Activated naive CD8-positive, alpha-beta T cell (primary cell): ENCODE data around the gene PDXP.
"Not testable (repeated sequence)": the region's sequence is repeated elsewhere in the genome, so short reads cannot be mapped to it uniquely, and the experiment has no call there.

Experiments
- H3K27ac Mint-ChIP-seq: one replicate; pipeline ENCODE4 v1.8.0; 2021; ENCODE audit warnings: mixed read lengths
- H3K27me3 Mint-ChIP-seq: one replicate; pipeline ENCODE4 v1.8.0; 2021; ENCODE audit warnings: mixed read lengths
- H3K36me3 Mint-ChIP-seq: one replicate; pipeline ENCODE4 v1.8.0; 2021; ENCODE audit warnings: mixed read lengths
- H3K4me1 Mint-ChIP-seq: one replicate; pipeline ENCODE4 v1.8.0; 2021; ENCODE audit warnings: low read depth, mixed read lengths
- H3K4me3 Mint-ChIP-seq: one replicate; pipeline ENCODE4 v1.8.0; 2021; ENCODE audit warnings: mild to moderate bottlenecking, mixed read lengths
- H3K9me3 Mint-ChIP-seq: one replicate; pipeline ENCODE4 v1.8.0; 2021; ENCODE audit warnings: low read depth, mixed read lengths

PDXP gene

GRCh38 chr22:37654563-37655251, 3.8 kb upstream of the PDXP start:
- H3K36me3 Mint-ChIP-seq = peaks cover 2% of the 10 kb centered on the region
- H3K4me1 Mint-ChIP-seq = peaks cover 16% of the 10 kb centered on the region
- no peaks in the 10 kb centered on the region for H3K9me3 Mint-ChIP-seq
- H3K27me3 Mint-ChIP-seq = no peaks in the 10 kb centered on the region
- no peak overlapping the region for H3K27ac Mint-ChIP-seq
- H3K4me3 Mint-ChIP-seq = no peak overlapping the region

- H3K9me3 Mint-ChIP-seq = no peaks in the 10 kb centered on the region
- no peak overlapping the region for H3K27ac Mint-ChIP-seq
- peaks cover 21% of the 10 kb centered on the region for H3K4me1 Mint-ChIP-seq
- H3K27me3 Mint-ChIP-seq = no peaks in the 10 kb centered on the region
- H3K36me3 Mint-ChIP-seq = peaks cover 2% of the 10 kb centered on the region
- H3K4me3 Mint-ChIP-seq = no peak overlapping the region
Measured at GRCh38 chr22:37655252-37655563, 3.3 kb upstream of the PDXP start.

- not testable (repeated sequence) for H3K9me3 Mint-ChIP-seq, H3K27me3 Mint-ChIP-seq, H3K4me3 Mint-ChIP-seq, H3K36me3 Mint-ChIP-seq
- peak overlapping the region; percentile 73 for H3K27ac Mint-ChIP-seq
- H3K4me1 Mint-ChIP-seq = peaks cover 33% of the 10 kb centered on the region
Measured at GRCh38 chr22:37656583-37656982, 1.9 kb upstream of the PDXP start.

GRCh38 chr22:37657590-37658132, 862 bp upstream of the PDXP start:
- H3K36me3 Mint-ChIP-seq = no peaks in the 10 kb centered on the region
- no peaks in the 10 kb centered on the region for H3K27me3 Mint-ChIP-seq
- H3K9me3 Mint-ChIP-seq = no peaks in the 10 kb centered on the region
- H3K4me3 Mint-ChIP-seq = peak overlapping the region; percentile 93
- H3K4me1 Mint-ChIP-seq = peaks cover 35% of the 10 kb centered on the region
- H3K27ac Mint-ChIP-seq = peak overlapping the region; percentile 96

- H3K9me3 Mint-ChIP-seq = no peaks in the 10 kb centered on the region
- peak overlapping the region; percentile 54 for H3K27ac Mint-ChIP-seq
- peaks cover 35% of the 10 kb centered on the region for H3K4me1 Mint-ChIP-seq
- H3K4me3 Mint-ChIP-seq = peak overlapping the region; percentile 87
- no peaks in the 10 kb centered on the region for H3K36me3 Mint-ChIP-seq
- H3K27me3 Mint-ChIP-seq = no peaks in the 10 kb centered on the region
Measured at GRCh38 chr22:37659066-37659896, 758 bp downstream of the PDXP start.

- Mint-ChIP-seq H3K36me3 (no peaks in the 10 kb centered on the region), H3K9me3 (no peaks in the 10 kb centered on the region), H3K27me3 (no peaks in the 10 kb centered on the region), H3K4me1 (peaks cover 35% of the 10 kb centered on the region), H3K27ac (peak overlapping the region; percentile 54), H3K4me3 (peak overlapping the region; percentile 87)
Measured at GRCh38 chr22:37659897-37660708, 1.6 kb downstream of the PDXP start.

GRCh38 chr22:37660709-37661045, 2.2 kb downstream of the PDXP start:
- H3K27ac Mint-ChIP-seq = no peak overlapping the region
- H3K4me1 Mint-ChIP-seq = peaks cover 35% of the 10 kb centered on the region
- H3K9me3 Mint-ChIP-seq = no peaks in the 10 kb centered on the region
- peak overlapping the region; percentile 87 for H3K4me3 Mint-ChIP-seq
- H3K27me3 Mint-ChIP-seq = no peaks in the 10 kb centered on the region
- no peaks in the 10 kb centered on the region for H3K36me3 Mint-ChIP-seq

- peaks cover 35% of the 10 kb centered on the region for H3K4me1 Mint-ChIP-seq
- no peaks in the 10 kb centered on the region for H3K36me3 Mint-ChIP-seq
- no peaks in the 10 kb centered on the region for H3K27me3 Mint-ChIP-seq
- peak overlapping the region; percentile 87 for H3K4me3 Mint-ChIP-seq
- no peak overlapping the region for H3K27ac Mint-ChIP-seq
- H3K9me3 Mint-ChIP-seq = no peaks in the 10 kb centered on the region
Measured at GRCh38 chr22:37661160-37661924, 2.8 kb downstream of the PDXP start.

- Mint-ChIP-seq H3K4me3 (peak overlapping the region; percentile 27), H3K27ac (no peak overlapping the region), H3K9me3 (no peaks in the 10 kb centered on the region), H3K36me3 (no peaks in the 10 kb centered on the region), H3K4me1 (peaks cover 36% of the 10 kb centered on the region), H3K27me3 (no peaks in the 10 kb centered on the region)
Measured at GRCh38 chr22:37662039-37662438, 3.5 kb downstream of the PDXP start.

- Mint-ChIP-seq H3K4me3 (no peak overlapping the region), H3K4me1 (peaks cover 26% of the 10 kb centered on the region), H3K9me3 (no peaks in the 10 kb centered on the region), H3K27ac (no peak overlapping the region), H3K27me3 (no peaks in the 10 kb centered on the region), H3K36me3 (no peaks in the 10 kb centered on the region)
Measured at GRCh38 chr22:37663521-37664140, 5.1 kb downstream of the PDXP start.

GRCh38 chr22:37664249-37665101, 6.0 kb downstream of the PDXP start:
- H3K4me3 Mint-ChIP-seq = no peak overlapping the region
- H3K27me3 Mint-ChIP-seq = no peaks in the 10 kb centered on the region
- peaks cover 24% of the 10 kb centered on the region for H3K4me1 Mint-ChIP-seq
- no peaks in the 10 kb centered on the region for H3K9me3 Mint-ChIP-seq
- no peaks in the 10 kb centered on the region for H3K36me3 Mint-ChIP-seq
- H3K27ac Mint-ChIP-seq = no peak overlapping the region

- H3K4me1 Mint-ChIP-seq = peaks cover 16% of the 10 kb centered on the region
- no peaks in the 10 kb centered on the region for H3K36me3 Mint-ChIP-seq
- no peak overlapping the region for H3K4me3 Mint-ChIP-seq
- H3K27me3 Mint-ChIP-seq = no peaks in the 10 kb centered on the region
- no peaks in the 10 kb centered on the region for H3K9me3 Mint-ChIP-seq
- no peak overlapping the region for H3K27ac Mint-ChIP-seq
Measured at GRCh38 chr22:37665487-37665886, 7.0 kb downstream of the PDXP start.

GRCh38 chr22:37669586-37669985, 11.1 kb downstream of the PDXP start:
- Mint-ChIP-seq H3K27me3 (no peaks in the 10 kb centered on the region), H3K36me3 (no peaks in the 10 kb centered on the region), H3K27ac (peak overlapping the region; percentile 5), H3K4me1 (peaks cover 36% of the 10 kb centered on the region), H3K4me3 (no peak overlapping the region), H3K9me3 (no peaks in the 10 kb centered on the region)
